Keratinocyte (primary cell): Measurements from ENCODE around the gene LEMD1. TPM values are rescaled to one million over a fixed set of nuclear protein-coding genes. Genes with fewer than 3 reads are reported as not detected.

Experiments used
- DNase-seq: peaks from one replicate; pipeline ENCODE4 v3.0.0-alpha.2; 2011; ENCODE audit warnings: low read depth, missing footprints, low spot score
- FAIRE-seq: peaks from 2 replicates; lab custom pipeline; 2011; peaks lifted over from hg19 to GRCh38; lab: Jason Lieb, UNC
- H2AFZ ChIP-seq: 2 replicates; pipeline ENCODE4 v1.6.0; 2012; ENCODE audit warnings: low read length, control low read depth, inconsistent platforms; ENCODE audit not compliant: control insufficient read depth
- H3K27ac ChIP-seq: 2 replicates; pipeline ENCODE4 v1.5.1; 2011; ENCODE audit warnings: low read length; ENCODE audit not compliant: control insufficient read depth, insufficient read depth
- H3K27me3 ChIP-seq: 3 replicates; pipeline ENCODE4 v1.6.0; 2011; ENCODE audit warnings: low read length; ENCODE audit not compliant: control insufficient read depth, insufficient read depth; ENCODE audit errors: extremely low read depth
- H3K36me3 ChIP-seq, 2 experiments: 2 replicates in 1 of 2; 3 replicates in 1 of 2; pipeline ENCODE4 v1.5.1; 2011; ENCODE audit warnings: low read length in 2 of 2, mild to moderate bottlenecking in 1 of 2; ENCODE audit not compliant: control insufficient read depth in 2 of 2, insufficient read depth in 2 of 2; ENCODE audit errors: extremely low read depth in 1 of 2
- H3K4me1 ChIP-seq: 3 replicates; pipeline ENCODE4 v1.5.1; 2011; ENCODE audit warnings: low read length; ENCODE audit not compliant: control insufficient read depth, insufficient read depth; ENCODE audit errors: extremely low read depth
- H3K4me2 ChIP-seq: 3 replicates; pipeline ENCODE4 v1.6.0; 2011; ENCODE audit warnings: low read depth, low read length; ENCODE audit not compliant: control insufficient read depth, insufficient read depth; ENCODE audit errors: extremely low read depth
- H3K4me3 ChIP-seq, 3 experiments: fragments of 200-600 bp in 1 of 3; sonication (generic) in 1 of 3; 2 replicates in 2 of 3; 3 replicates in 1 of 3; pipeline ENCODE4 v1.5.1; 2011 to 2016; ENCODE audit warnings: low read length in 3 of 3, mild to moderate bottlenecking in 3 of 3, control low read depth in 2 of 3, inconsistent platforms in 1 of 3, low read depth in 1 of 3, mixed read lengths in 1 of 3, mixed run types in 1 of 3, moderate library complexity in 1 of 3; ENCODE audit not compliant: control insufficient read depth in 2 of 3, insufficient read depth in 2 of 3; ENCODE audit errors: extremely low read depth in 1 of 3
- H3K79me2 ChIP-seq: 2 replicates; pipeline ENCODE4 v1.6.0; 2012; ENCODE audit warnings: low read length; ENCODE audit not compliant: control insufficient read depth, insufficient read depth
- H3K9ac ChIP-seq: 3 replicates; pipeline ENCODE4 v1.6.0; 2011; ENCODE audit warnings: low read length; ENCODE audit not compliant: control insufficient read depth, insufficient read depth; ENCODE audit errors: extremely low read depth
- H3K9me1 ChIP-seq: 3 replicates; pipeline ENCODE4 v1.6.0; 2011; ENCODE audit warnings: low read length; ENCODE audit not compliant: control insufficient read depth, insufficient read depth; ENCODE audit errors: extremely low read depth
- H3K9me3 ChIP-seq: 2 replicates; pipeline ENCODE4 v1.5.1; 2012; ENCODE audit warnings: low read depth, low read length; ENCODE audit not compliant: control insufficient read depth
- H4K20me1 ChIP-seq: 3 replicates; pipeline ENCODE4 v1.6.0; 2011; ENCODE audit warnings: low read length; ENCODE audit not compliant: control insufficient read depth, insufficient read depth; ENCODE audit errors: extremely low read depth
- CTCF ChIP-seq, 3 experiments: IDR thresholded peaks in 1 of 3; conservative IDR thresholded peaks in 1 of 3; optimal IDR thresholded peaks in 1 of 3; 2 replicates in 2 of 3; 3 replicates in 1 of 3; pipeline versions ENCODE3 to v1.5.1; 2011; ENCODE audit warnings: low read length in 3 of 3, mild to moderate bottlenecking in 3 of 3, moderate library complexity in 2 of 3, control low read depth in 1 of 3, inconsistent platforms in 1 of 3; ENCODE audit not compliant: insufficient read depth in 2 of 3; ENCODE audit errors: extremely low read depth in 1 of 3
- EZH2 ChIP-seq: IDR thresholded peaks from one replicate; pipeline ENCODE4 v1.6.1; 2012; ENCODE audit warnings: inconsistent platforms, mild to moderate bottlenecking, low read length, moderate library complexity
- dilution Hi-C: fragments of 300-500 bp; cut with MboI; formaldehyde crosslinking; loops from one replicate; pipeline ENCODE4 v1.7.0; 2020; ENCODE audit warnings: low sequenced_read_pairs; ENCODE audit not compliant: extremely low pct_ligation_motif_present
- polyA plus RNA-seq, 5 experiments: library from polyadenylated mRNA; depleted of rRNA in 3 of 5; stranded (reverse) in 3 of 5; stranded (forward) in 1 of 5; unstranded in 1 of 5; fragments of >200 nt; gene quantifications; 1 replicate in 1 of 5; 2 replicates in 3 of 5; 3 replicates in 1 of 5; pipeline versions ENCODE4 v1.2.1 to v1.2.3, GENCODE V29; 2011 to 2012; ENCODE audit warnings: missing spikeins in 2 of 5, low read depth in 1 of 5, low replicate concordance in 1 of 5

The LEMD1 gene
- polyA plus RNA-seq, 1 donor (not counting 4 experiments of a cell fraction or from before 2014, with no cell fraction given) = 1.9 TPM

GRCh38 chr1:205339717-205340116 is 82.1 kb downstream of the LEMD1 start:
- DNase-seq = no peak
- H3K79me2 ChIP-seq = no peaks in the 10 kb centered on the region
- H4K20me1 ChIP-seq = peaks cover 3% of the 10 kb centered on the region
- H3K27me3 ChIP-seq = peaks cover 38% of the 10 kb centered on the region
- no peaks in the 10 kb centered on the region for H3K9me1 ChIP-seq
- no peak for FAIRE-seq
- dilution Hi-C loops = loop anchor here (5.0 kb wide), 1 partner anchor 62 kb away; no protein-coding TSS in a partner anchor
- H3K9ac ChIP-seq = no peak overlapping the region
- no peak for TF ChIP-seq EZH2
- TF ChIP-seq CTCF (optimal IDR thresholded peaks at IDR 0.05 in 1 of 3, IDR thresholded peaks at IDR 0.05 in 1 of 3, conservative IDR thresholded peaks at IDR 0.05 in 1 of 3; ENCODE audit: extremely low read depth in 1 of 3, insufficient read depth in 2 of 3, low read length in 3 of 3) = no peak
- H3K4me2 ChIP-seq = no peak overlapping the region
- H2AFZ ChIP-seq = no peak overlapping the region
- H3K4me1 ChIP-seq = peaks cover 6% of the 10 kb centered on the region
- H3K4me3 ChIP-seq = no peak overlapping the region
- H3K9me3 ChIP-seq = no peaks in the 10 kb centered on the region
- H3K27ac ChIP-seq = no peak overlapping the region
- H3K36me3 ChIP-seq = no peaks in the 10 kb centered on the region

- no peak overlapping the region for H3K4me2 ChIP-seq
- no peaks in the 10 kb centered on the region for H3K36me3 ChIP-seq
- no peak overlapping the region for H3K27ac ChIP-seq
- no peak for TF ChIP-seq EZH2
- TF ChIP-seq CTCF (optimal IDR thresholded peaks at IDR 0.05 in 1 of 3, IDR thresholded peaks at IDR 0.05 in 1 of 3, conservative IDR thresholded peaks at IDR 0.05 in 1 of 3; ENCODE audit: extremely low read depth in 1 of 3, insufficient read depth in 2 of 3, low read length in 3 of 3) = no peak
- FAIRE-seq (no peak), DNase-seq (no peak)
- no peak overlapping the region for H3K9ac ChIP-seq
- dilution Hi-C loops = loop anchor here (5.0 kb wide), 1 partner anchor 62 kb away; no protein-coding TSS in a partner anchor
- peaks cover 33% of the 10 kb centered on the region for H3K27me3 ChIP-seq
- H3K4me1 ChIP-seq = peaks cover 6% of the 10 kb centered on the region
- no peak overlapping the region for H2AFZ ChIP-seq
- H3K9me3 ChIP-seq = no peaks in the 10 kb centered on the region
- no peaks in the 10 kb centered on the region for H3K9me1 ChIP-seq
- peaks cover 3% of the 10 kb centered on the region for H4K20me1 ChIP-seq
- H3K79me2 ChIP-seq = no peaks in the 10 kb centered on the region
- no peak overlapping the region for H3K4me3 ChIP-seq
Measured at GRCh38 chr1:205339197-205339702, 82.6 kb downstream of the LEMD1 start.
